ENCODE results near the gene RUNX2.
A peak's percentile ranks its signal among the peaks of the same experiment; 100 is the strongest.

The RUNX2 gene

GRCh38 chr6:45351076-45351475, 22.9 kb downstream of the RUNX2 start:
- no peak for DNase-seq (ENCODE audit: low spot score)

- no peak for DNase-seq (ENCODE audit: low spot score)
Observed at GRCh38 chr6:45351667-45352066, 23.5 kb downstream of the RUNX2 start.

- no peak for DNase-seq (ENCODE audit: low spot score)
Observed at GRCh38 chr6:45353654-45354053, 25.5 kb downstream of the RUNX2 start.

- no peak for DNase-seq (ENCODE audit: low spot score)
Observed at GRCh38 chr6:45364466-45364865, 36.3 kb downstream of the RUNX2 start.

- no peak for DNase-seq (ENCODE audit: low spot score)
Observed at GRCh38 chr6:45365036-45365435, 36.9 kb downstream of the RUNX2 start.

GRCh38 chr6:45366534-45366933, 38.4 kb downstream of the RUNX2 start:
- DNase-seq (ENCODE audit: low spot score), result no peak

- no peak for DNase-seq (ENCODE audit: low spot score)
Observed at GRCh38 chr6:45367999-45368398, 39.9 kb downstream of the RUNX2 start.

GRCh38 chr6:45369870-45370269, 41.7 kb downstream of the RUNX2 start:
- no peak for DNase-seq (ENCODE audit: low spot score)

GRCh38 chr6:45371924-45372573, 43.9 kb downstream of the RUNX2 start:
- no peak for DNase-seq (ENCODE audit: low spot score)

- DNase-seq (ENCODE audit: low spot score), result no peak
Observed at GRCh38 chr6:45375449-45375848, 47.3 kb downstream of the RUNX2 start.

- DNase-seq (ENCODE audit: low spot score), result peak; percentile 7
Observed at GRCh38 chr6:45376310-45377042, 48.3 kb downstream of the RUNX2 start.

GRCh38 chr6:45377043-45377553, 49.0 kb downstream of the RUNX2 start:
- no peak for DNase-seq (ENCODE audit: low spot score)

- DNase-seq (ENCODE audit: low spot score), result peak; percentile 93
Observed at GRCh38 chr6:45377554-45378333, 49.6 kb downstream of the RUNX2 start, which contains the start of gene SUPT3H. TSS of gene SUPT3H (minus strand) at chr6:45377934.

GRCh38 chr6:45378334-45378926, 50.3 kb downstream of the RUNX2 start:
- DNase-seq (ENCODE audit: low spot score), result peak; percentile 14

GRCh38 chr6:45382391-45382790, 54.3 kb downstream of the RUNX2 start:
- no peak for DNase-seq (ENCODE audit: low spot score)

- no peak for DNase-seq (ENCODE audit: low spot score)
Observed at GRCh38 chr6:45386501-45386900, 58.4 kb downstream of the RUNX2 start.

GRCh38 chr6:45387236-45387635, 59.1 kb downstream of the RUNX2 start:
- DNase-seq (ENCODE audit: low spot score), result peak; percentile 41

GRCh38 chr6:45388328-45388727, 60.2 kb downstream of the RUNX2 start:
- DNase-seq (ENCODE audit: low spot score), result peak; percentile 38

- no peak for DNase-seq (ENCODE audit: low spot score)
Observed at GRCh38 chr6:45394586-45395095, 66.5 kb downstream of the RUNX2 start.

- no peak for DNase-seq (ENCODE audit: low spot score)
Observed at GRCh38 chr6:45398075-45398813, 70.1 kb downstream of the RUNX2 start.

- DNase-seq (ENCODE audit: low spot score), result no peak
Observed at GRCh38 chr6:45400021-45400420, 71.9 kb downstream of the RUNX2 start.
